GM21723 (cell line): Measurements from ENCODE around the gene LPO.

Experiments
- ATAC-seq: cut with Tn5 transposase; IDR thresholded peaks from one replicate; pipeline ENCODE4 v1.9.1; 2021; ENCODE audit warnings: mild to moderate bottlenecking, moderate library complexity; ENCODE audit not compliant: unreplicated experiment

LPO gene

DNA sequence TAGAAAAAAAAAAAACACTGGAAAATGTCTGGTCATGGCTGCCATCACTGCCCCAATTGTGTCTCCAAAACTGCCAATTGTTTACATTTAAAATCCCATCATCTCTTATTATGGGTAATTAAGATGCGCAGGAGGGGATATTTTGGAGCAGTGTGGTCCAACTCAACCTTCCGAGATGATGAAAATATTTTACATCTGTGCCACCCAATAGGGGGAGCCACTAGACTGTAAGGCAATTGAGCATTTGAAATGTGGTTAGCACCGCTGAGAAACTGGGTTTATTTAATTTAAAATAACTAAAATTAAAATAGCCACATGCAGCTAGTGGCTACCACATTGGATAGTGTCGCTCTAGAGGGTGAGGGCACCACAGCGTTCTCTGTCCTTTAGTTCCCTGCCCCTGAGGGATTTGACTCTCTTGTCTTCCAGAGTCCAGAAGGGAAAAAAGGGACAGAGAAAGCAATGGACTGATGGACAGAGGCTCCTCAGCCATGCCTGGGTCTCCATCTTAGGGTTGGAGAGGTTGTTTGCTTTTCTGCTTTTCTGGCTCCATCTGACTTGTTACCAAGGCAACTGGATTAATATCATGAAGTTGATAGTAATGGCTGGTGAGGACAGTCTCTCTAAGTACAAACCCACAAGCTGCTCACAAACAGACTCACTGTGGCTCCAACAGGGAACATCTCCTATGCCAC lies 38.9 kb downstream of the LPO start:
- no peak for ATAC-seq

GRCh38 chr17:58277802-58278595 lies 39.6 kb downstream of the LPO start:
- ATAC-seq = no peak

- no peak for ATAC-seq
These were observed 40.3 kb downstream of the LPO start for GRCh38 chr17:58278661-58279015.

DNA sequence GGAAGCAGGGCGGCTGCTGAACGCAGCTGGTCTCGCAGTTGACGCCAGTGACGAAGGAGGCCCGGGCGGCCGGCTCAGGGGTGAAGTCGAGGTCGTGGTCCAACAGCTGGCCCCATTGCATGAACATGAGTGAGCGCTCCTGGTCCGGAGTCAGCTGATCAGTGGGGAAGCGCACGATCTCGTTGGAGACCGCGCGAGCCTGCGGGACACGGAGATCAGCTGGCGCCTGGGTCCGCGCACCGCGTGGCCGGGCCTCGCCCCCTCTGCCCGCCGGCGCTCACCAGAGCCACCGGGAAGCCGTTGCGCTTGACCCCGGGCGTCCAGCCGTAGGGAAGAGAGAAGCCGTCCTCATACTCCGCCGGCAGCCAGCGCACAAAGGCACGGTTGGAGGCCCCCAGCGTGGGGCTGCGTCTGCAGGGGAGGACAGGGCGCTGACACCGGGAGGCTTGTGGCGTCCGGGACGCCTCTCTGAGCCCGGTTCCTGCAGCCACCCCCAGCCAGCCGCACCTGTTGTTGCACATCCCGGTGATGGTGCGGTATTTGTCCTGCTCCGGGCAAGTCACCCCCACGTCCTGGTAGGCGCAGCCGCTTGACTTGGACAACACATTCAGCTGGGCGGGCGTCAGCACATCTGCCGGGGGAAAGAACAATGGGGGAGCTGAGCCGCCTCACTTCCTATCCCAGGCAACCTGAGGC lies 40.8 kb downstream of the LPO start:
- ATAC-seq = no peak

DNA sequence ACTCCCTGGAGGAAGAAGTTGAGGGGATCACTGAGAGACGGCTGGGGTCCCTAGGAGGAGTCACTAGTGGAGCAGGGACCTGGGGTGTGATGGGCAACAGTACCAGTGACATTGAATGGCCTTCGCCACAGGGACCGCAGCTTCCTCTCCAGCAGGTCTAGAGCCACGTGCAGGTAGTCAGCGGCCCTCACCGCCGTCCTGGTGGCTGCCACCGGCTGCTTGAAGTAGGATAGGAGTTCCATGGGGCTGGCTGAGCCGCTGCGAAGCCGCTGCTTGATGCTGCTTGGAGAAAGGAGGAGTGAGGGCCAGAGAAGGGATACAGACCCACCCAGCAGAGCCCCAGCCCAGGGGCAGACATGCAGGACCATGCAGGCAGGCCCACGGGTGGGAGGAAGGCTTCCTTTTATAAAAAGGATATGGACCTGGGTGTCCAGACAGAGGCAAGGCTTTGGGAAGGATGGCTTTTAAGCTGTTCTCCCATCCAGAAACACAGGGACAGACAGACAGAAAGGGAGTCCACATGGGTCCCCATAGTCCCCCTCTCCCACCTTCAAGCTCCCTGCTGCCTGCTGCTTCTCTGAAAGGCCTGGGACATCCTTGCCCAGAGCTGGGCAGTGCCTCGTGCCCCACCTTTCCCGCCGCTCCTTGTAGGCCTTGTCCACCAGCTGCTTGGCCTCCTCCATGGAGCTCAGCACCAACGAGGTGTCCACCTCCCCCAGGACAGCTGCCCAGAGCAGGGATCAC lies 41.5 kb downstream of the LPO start:
- ATAC-seq = no peak

DNA sequence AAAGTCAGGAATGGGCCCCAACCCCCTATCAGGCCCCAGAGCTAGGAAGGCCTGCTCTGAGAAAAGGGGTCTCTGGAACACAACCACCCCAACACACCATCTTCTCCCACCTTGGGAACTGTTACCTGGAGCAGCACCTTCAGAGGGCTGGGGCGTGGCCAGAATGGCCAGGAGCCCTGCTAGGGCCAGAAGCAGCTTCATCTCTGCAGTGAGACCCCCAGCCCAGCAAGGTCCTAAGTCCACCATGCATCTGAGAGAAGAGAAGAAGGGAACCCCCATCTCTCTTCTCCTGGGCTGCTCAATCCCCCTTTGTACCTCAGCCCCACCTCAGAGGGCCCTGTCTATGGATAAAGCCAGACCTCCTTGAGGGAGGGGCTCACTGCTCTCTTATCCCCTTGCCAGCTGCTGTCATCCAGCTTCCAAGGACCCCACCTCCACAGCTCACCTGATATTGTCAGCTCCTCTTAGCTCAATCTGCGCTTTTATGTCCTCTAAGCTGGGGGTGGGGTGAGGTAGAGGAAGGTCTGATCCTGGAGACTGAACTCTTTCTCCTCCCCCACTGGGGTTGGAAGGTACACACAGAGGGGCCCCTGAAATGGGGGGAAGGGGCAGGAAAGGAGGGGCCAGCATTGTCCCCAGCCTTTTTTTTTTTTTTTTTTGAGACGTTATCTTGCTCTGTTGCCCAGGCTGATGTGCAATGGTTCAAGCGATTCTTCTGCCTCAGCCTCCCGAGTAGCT lies 42.3 kb downstream of the LPO start, which contains the start of gene MPO:
Gene MPO, minus strand, starts transcription at position 456 of the 738 bp plus-strand sequence. Its CDS starts 177 bp downstream, at position 279.
- ATAC-seq = no peak

DNA sequence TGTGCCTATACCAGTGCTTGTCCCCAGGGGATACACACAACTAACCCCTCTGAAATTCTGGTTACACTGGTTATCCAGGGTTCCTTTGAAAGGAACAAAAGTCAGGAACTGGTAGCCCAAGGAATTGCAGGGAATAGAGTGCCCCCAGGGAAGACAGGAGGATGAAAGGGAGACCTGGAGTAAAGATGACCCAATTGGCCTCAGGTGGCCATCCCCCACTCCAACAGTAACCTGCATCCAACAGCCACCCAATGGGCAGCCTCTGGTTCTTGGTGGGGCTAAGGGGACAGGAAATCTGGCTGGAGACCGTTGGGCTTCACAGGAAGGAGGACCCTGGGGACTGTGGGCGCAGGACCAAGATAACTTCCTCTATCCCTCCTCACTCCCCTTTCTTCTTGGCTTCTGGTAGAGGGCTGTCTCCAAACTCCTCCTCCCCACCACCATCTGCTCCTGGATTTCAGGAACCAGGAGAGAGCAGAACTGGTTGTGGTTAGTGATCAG lies 43.2 kb downstream of the LPO start:
- no peak for ATAC-seq

GRCh38 chr17:58282442-58282841 lies 44.1 kb downstream of the LPO start:
- no peak for ATAC-seq

DNA sequence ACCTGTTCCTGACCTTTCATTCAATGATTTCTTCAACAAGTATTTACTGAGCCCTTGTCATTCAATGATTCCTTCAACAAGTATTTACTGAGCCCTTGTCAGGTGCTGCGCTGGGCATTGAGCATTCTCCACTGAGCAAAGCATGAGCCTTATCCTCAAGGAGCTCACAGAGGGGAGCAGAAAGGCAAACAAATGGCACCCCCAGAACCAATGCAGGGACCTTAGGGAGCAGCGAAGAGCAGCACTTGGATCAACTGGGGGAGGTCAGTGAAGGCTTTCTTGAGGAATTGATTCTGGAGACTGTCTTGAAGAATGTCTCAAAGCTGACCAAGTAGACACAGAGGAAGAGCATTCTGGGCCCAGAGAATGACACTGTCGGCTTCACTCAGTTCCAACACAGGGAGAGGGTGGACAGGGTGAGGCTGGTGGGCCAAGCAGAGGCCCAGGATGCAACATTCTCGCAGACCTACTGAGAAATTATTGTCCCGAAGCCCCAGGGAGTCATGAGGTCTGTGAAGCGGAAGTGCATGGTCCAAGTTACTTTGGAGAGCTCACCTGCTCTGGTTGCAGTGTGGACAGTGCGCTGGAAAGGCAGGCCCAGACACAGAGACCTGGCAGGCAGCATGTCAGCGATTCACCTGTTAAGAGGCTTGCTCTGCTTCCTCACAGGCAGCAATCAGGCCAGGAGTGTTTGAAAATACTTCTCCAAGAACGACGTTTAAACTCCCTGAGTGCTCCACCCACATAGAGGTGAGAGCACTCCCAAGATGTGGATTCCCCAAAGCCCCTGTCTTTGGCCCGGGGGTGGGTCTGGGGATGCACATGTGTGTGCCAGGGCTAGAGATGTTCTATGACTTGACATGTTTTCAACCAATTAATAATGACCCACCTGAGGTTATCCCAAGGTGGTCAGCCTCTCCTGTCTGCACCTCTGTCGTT lies 45.6 kb downstream of the LPO start:
- no peak for ATAC-seq

DNA sequence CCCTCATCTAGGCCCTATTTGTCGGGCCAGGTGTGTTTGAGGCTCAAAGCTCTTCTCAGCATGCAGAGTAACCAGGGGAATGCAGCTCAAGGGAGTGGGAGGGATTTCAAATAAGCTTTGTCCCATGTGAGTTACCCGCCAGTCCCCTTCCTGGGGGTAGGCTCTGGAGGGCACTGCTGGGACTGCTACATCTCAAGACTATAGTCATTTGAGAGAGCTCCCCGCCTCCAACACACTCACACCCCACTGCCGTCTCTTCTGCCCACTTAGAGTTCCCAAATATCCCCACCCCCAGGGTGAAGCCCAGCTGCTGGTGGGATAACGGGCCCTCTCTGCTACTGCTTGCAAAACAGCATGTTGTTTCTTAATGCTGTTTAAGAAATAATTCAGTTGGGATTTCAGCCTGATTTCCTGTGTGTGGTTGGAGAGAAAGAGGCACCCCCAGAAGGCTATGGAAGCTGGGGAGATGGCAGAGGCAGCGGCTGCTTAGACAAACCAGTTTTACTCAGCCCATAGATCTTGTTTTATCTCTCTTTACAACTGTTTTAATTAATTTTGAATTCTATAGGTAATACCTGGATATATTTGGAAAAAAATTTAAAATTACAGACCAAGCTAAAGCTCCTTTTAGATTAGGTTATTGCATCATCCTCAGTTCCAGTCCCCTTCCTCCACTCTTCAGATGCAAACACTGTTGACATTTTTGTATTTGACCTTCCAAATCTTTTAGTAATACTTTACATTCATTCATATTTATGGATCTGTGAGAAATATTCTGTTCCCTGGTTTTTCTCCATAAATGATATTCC lies 46.4 kb downstream of the LPO start:
- no peak for ATAC-seq

DNA sequence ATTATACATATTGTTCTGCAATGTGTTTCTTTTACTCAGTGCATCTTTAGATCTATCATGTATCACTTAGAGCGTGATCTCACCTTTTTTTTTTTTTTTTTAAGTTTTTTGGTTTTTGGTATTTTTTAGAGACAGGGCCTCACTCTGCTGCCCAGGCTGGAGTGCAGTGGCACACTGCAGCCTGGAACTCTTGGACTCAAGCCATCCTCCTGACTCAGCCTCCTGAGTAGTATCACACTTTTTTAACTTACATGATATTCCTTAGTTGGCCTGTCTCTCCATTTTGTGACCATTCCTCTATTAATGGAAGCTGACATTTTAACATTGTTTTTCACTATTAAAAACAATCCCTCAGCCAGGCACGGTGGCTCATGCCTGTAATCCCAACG lies 47.0 kb downstream of the LPO start:
- no peak for ATAC-seq

DNA sequence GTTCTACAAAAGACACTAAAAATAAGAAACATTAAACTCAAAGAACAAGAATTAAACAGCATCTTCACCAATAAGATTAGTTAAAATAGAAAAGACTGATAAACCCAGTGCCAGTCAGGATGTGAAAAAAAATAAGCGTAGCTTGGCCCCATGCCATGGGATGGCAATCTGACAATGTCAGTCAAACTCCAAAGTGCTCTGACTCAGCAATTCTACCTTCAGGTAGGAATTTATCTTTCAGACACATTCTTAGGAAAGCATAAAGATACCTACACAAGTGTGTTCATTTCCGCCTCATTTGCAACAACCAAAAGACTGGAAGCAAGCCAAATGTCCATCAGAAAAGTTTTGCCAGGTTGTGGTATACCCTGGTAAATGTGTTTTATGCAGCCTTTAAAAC lies 51.5 kb downstream of the LPO start:
- no peak for ATAC-seq

- ATAC-seq = no peak
These were observed 52.9 kb downstream of the LPO start for GRCh38 chr17:58291246-58291645.

- ATAC-seq = no peak
These were observed 55.6 kb downstream of the LPO start for GRCh38 chr17:58294034-58294433.

DNA sequence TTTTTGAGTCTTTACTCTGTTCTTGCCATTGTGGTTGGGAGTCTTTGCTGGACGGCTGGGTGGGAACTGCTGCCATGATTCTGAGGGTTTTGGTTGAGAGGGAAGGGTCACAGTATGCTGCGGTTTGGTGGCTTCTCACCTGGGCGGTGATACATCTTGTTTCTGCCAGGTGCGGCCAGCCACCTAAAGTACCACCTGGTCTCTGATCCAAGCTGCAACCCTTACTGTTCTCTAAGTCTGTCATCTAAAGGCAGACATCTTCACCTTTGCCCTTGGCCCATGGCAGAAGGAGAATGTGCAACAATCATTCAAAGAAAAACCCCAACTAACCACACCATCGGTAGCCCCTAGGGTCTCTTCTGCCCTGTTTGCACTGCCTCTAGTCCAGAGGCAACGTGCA lies 62.0 kb downstream of the LPO start:
- ATAC-seq = no peak

DNA sequence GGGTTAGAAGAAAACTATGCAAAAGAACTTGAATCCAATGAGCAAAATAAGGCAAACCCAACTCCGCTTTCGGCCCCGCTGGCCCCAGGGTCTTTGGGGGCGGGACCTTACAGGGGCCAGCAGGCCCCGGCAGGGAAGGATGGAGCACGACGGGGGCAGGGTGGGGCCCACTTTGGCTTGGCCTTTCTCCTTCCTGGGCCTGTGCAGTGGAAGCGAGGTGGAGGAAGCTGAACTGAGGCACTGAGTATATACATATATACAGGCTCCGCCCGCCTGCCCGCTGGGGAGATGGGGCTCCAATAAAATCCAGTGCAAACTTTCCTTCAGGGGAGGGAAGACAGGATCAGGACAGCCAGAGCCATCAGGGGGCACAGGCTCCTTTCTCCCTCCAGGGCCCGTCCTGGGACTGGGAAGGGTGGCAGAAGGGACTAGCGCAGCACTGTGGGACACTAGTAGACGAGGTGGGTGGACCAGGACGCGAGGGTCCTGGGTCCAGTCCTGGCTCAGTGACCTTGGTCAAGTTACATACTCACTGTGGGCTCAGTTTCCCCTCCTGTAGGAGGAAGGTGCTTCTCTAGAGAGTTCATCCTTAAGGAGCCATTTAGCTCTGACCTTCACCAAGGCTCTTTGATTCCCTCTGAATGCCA lies 63.2 kb downstream of the LPO start:
- ATAC-seq = no peak

DNA sequence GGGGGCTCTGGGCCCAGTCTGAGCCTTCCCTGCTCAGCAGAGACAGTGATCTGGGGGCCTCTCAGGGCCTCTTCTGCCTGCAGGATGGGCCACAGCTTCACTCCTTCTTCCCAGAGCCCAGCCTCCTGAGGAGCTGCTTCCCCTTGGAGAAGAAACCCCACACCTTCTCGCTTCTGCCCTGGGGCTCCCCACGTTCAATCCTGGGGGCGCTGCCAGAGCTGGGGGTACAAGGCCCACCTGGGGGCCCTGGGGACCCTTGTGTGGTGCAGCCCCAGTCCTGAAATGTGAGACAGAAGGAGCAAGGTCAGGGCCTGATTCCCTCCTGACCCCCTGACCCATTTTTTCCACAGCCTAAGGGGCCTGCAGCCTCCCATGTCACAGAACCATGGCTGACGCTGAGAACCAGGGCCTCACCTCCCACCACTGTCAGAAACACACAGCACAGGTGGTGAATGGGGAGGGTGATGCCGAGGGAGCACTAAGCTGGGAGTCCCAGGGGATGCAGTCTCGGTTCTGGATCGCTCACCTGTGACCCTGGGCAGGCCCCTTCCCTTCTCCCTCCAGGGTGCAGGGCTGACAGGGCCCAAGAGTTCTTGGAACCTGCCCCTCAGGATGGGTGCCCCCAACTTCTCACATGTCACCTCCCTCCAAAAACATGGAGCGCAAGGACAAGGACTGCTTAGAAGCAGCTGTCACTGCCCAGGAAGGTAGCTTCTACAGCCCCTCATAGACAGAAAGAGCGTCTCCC lies 64.0 kb downstream of the LPO start:
- ATAC-seq = no peak
